DND-41 (cell line): Measurements from ENCODE around the gene CLMP.
"Not testable (repeated sequence)": the region's sequence is repeated elsewhere in the genome, so short reads cannot be mapped to it uniquely, and the experiment has no call there.

Experiments
- ATAC-seq: fragments of 200-7000 bp; cut with Tn5 transposase; 3 replicates; pipeline ENCODE4 v1.9.1; 2021; ENCODE audit warnings: low read depth; ENCODE audit not compliant: insufficient read depth
- DNase-seq: peaks from one replicate; pipeline ENCODE4 v3.0.0-alpha.2; 2020
- H2AFZ ChIP-seq: 2 replicates; pipeline ENCODE4 v1.6.0; 2012; ENCODE audit warnings: low read depth, low read length
- H3K27ac ChIP-seq: 2 replicates; pipeline ENCODE4 v1.5.1; 2012; ENCODE audit warnings: low read length, inconsistent platforms
- H3K27me3 ChIP-seq: fragments of 200-600 bp; sonication (generic); 2 replicates; pipeline ENCODE4 v1.6.0; 2012; ENCODE audit warnings: low read length, mild to moderate bottlenecking, inconsistent platforms; ENCODE audit not compliant: insufficient read depth, poor library complexity
- H3K36me3 ChIP-seq: 2 replicates; pipeline ENCODE4 v1.5.1; 2012; ENCODE audit warnings: low read length, inconsistent platforms; ENCODE audit not compliant: insufficient read depth
- H3K4me1 ChIP-seq: 2 replicates; pipeline ENCODE4 v1.5.1; 2012; ENCODE audit warnings: mild to moderate bottlenecking, low read length; ENCODE audit not compliant: insufficient read depth
- H3K4me2 ChIP-seq: 2 replicates; pipeline ENCODE4 v1.6.0; 2012; ENCODE audit warnings: mild to moderate bottlenecking, moderate library complexity, low read length, inconsistent platforms; ENCODE audit not compliant: insufficient read depth
- H3K4me3 ChIP-seq, 2 experiments: fragments of 200-600 bp in 1 of 2; shearing (Covaris generic) in 1 of 2; 2 replicates each; pipeline ENCODE4 v1.5.1; 2012 to 2016; ENCODE audit warnings: inconsistent platforms in 2 of 2, low read length in 2 of 2, mild to moderate bottlenecking in 2 of 2, low read depth in 1 of 2, moderate library complexity in 1 of 2
- H3K79me2 ChIP-seq: 2 replicates; pipeline ENCODE4 v1.6.0; 2012; ENCODE audit warnings: low read length, inconsistent platforms; ENCODE audit not compliant: insufficient read depth
- H3K9ac ChIP-seq: 2 replicates; pipeline ENCODE4 v1.6.0; 2012; ENCODE audit warnings: low read depth, mild to moderate bottlenecking, inconsistent platforms, low read length, moderate library complexity
- H3K9me3 ChIP-seq: 2 replicates; pipeline ENCODE4 v1.5.1; 2012; ENCODE audit warnings: low read length, moderate library complexity, mild to moderate bottlenecking, inconsistent platforms; ENCODE audit not compliant: insufficient read depth, severe bottlenecking
- H4K20me1 ChIP-seq: 2 replicates; pipeline ENCODE4 v1.6.0; 2012; ENCODE audit warnings: low read length; ENCODE audit not compliant: insufficient read depth
- CTCF ChIP-seq: IDR thresholded peaks from 2 replicates; pipeline ENCODE4 v1.5.1; 2012; ENCODE audit warnings: borderline replicate concordance, low read length, moderate library complexity, mild to moderate bottlenecking; ENCODE audit not compliant: poor library complexity, severe bottlenecking; ENCODE audit errors: extremely low read depth
- EZH2 ChIP-seq: IDR thresholded peaks from 3 replicates; pipeline ENCODE4 v1.6.1; 2012; ENCODE audit warnings: borderline replicate concordance, low read depth, mild to moderate bottlenecking, moderate library complexity, low read length, inconsistent platforms; ENCODE audit not compliant: severe bottlenecking

CLMP gene

DNA sequence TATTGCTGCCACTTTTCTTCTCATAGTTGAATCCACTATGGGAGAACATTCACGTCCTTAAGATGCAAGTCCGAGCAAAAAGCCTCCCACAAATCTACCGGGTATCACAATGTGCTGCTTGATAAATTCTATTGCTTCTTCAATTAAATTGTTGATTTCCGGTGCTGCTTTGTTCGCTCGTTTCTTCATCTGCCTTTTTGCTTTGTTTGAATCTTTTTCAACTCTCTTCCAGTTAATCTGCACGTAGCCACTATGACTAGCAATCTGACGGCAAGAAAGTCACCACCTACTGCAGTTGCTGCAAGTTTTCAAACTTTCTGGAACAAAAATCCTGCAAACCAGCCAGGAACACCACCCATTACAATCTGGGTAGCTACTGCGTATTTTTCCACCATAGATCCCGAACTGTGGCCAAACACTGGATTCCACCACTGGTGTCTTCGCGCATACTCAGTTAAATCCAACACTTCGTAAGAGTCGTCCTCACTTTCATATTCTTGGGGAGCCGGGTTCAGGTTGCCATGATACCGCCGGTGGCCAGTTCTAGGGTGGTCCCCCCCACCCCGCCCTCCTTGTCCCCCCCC is 59.1 kb downstream of the CLMP start:
- Histone ChIP-seq H3K9me3 (no peaks in the 10 kb centered on the region), H3K4me2 (no peak overlapping the region)

DNA sequence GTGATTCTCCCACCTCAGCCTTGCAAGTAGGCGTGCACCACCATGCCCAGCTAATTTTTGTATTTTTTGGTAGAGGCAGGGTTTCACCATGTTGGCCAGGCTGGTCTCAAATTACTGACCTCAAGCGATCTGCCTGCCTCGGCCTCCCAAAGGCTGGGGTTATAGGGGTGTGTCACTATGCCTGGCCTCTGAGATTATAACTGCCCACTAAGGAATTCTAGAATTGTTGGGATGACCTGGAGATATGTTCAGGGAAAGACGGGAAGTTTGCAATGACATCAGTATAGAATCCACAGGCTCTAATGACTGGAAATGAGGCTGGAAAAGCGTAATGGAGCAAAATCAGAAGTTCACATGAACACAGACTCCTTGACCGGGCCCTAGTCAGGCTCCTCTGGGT is 62.2 kb downstream of the CLMP start:
- TF ChIP-seq EZH2, result no peak
- TF ChIP-seq CTCF, result no peak
- Histone ChIP-seq H3K79me2 (no peaks in the 10 kb centered on the region), H3K9ac (no peak overlapping the region), H4K20me1 (no peaks in the 10 kb centered on the region), H3K4me2 (no peak overlapping the region), H3K36me3 (no peaks in the 10 kb centered on the region), H3K27me3 (no peaks in the 10 kb centered on the region), H2AFZ (no peak overlapping the region), H3K4me3 (no peak overlapping the region), H3K27ac (no peak overlapping the region), H3K9me3 (no peaks in the 10 kb centered on the region), H3K4me1 (no peaks in the 10 kb centered on the region)
- no peak for DNase-seq
- ATAC-seq, result no peak

More for the DNA sequence above, 59.1 kb downstream of the CLMP start:
- TF ChIP-seq EZH2 (no peak), CTCF (no peak)
- Histone ChIP-seq H3K36me3 (no peaks in the 10 kb centered on the region), H2AFZ (no peak overlapping the region), H3K4me3 (no peak overlapping the region), H4K20me1 (no peaks in the 10 kb centered on the region), H3K9ac (no peak overlapping the region), H3K79me2 (no peaks in the 10 kb centered on the region), H3K27me3 (no peaks in the 10 kb centered on the region), H3K27ac (no peak overlapping the region), H3K4me1 (no peaks in the 10 kb centered on the region)
- ATAC-seq (no peak), DNase-seq (no peak)

GRCh38 chr11:123132034-123132766 is 62.8 kb downstream of the CLMP start:
- not testable (repeated sequence) for H3K9me3 ChIP-seq, H3K4me3 ChIP-seq, H3K36me3 ChIP-seq, H3K79me2 ChIP-seq, H4K20me1 ChIP-seq, DNase-seq, H3K4me1 ChIP-seq, H3K9ac ChIP-seq, H3K27ac ChIP-seq, H3K4me2 ChIP-seq, H2AFZ ChIP-seq, H3K27me3 ChIP-seq, ATAC-seq

DNA sequence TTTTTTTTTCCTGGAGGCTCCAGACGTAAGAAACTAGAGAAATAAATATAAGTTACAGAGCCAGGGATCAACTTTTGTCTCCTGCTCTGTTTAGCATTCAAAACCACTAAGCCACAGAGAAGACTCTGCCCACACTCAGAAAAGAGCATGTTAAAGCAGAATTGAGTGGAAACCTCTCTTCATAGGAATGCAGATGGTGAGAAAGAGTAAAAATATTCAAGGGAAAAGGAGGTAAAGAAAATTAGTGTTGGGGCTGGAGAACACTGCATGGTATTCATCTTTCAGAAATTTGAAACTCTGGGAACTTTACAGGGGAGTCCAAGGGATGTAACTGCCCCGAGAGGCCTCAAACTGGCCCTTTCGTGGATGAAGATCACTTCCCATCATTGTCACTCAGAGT is 65.1 kb downstream of the CLMP start:
- TF ChIP-seq CTCF, result no peak
- TF ChIP-seq EZH2, result no peak
- H3K79me2 ChIP-seq, result no peaks in the 10 kb centered on the region
- H3K9ac ChIP-seq, result no peak overlapping the region
- no peak overlapping the region for H3K4me3 ChIP-seq
- no peaks in the 10 kb centered on the region for H3K9me3 ChIP-seq
- no peaks in the 10 kb centered on the region for H3K36me3 ChIP-seq
- no peak for ATAC-seq
- no peaks in the 10 kb centered on the region for H3K4me1 ChIP-seq
- H2AFZ ChIP-seq, result no peak overlapping the region
- no peak for DNase-seq
- no peak overlapping the region for H3K4me2 ChIP-seq
- H4K20me1 ChIP-seq, result no peaks in the 10 kb centered on the region
- H3K27ac ChIP-seq, result no peak overlapping the region
- H3K27me3 ChIP-seq, result no peaks in the 10 kb centered on the region
